Endothelial cell of hepatic sinusoid (primary cell): ENCODE results near the gene CRACR2A.

Experiments
- in situ Hi-C: cut with HindIII; loops from 2 replicates; pipeline ENCODE4 v1.10.0; 2017; ENCODE audit warnings: low sequenced_read_pairs

CRACR2A gene

GRCh38 chr12:3686463-3686862 lies 66.4 kb downstream of the CRACR2A start:
- in situ Hi-C loops: no loop called here

DNA sequence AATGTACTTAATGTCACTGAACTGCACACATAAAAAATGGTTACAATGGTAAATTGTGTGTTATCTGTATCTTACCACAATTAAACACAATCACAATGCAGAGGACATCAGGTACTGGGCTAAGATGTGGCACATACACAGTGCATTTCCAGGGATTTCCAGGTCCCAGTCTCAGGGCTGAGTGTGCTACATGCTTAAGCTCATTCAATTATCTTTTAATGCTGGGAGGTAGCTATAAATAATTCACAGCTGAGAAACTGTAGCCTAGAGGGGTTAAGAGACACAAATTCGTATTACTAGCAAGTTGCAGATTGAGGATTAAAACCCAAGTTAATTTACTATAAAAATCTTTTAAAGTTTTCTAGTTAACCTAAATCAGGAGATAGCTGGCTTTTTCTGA lies 67.1 kb downstream of the CRACR2A start:
- in situ Hi-C loops: no loop called here

DNA sequence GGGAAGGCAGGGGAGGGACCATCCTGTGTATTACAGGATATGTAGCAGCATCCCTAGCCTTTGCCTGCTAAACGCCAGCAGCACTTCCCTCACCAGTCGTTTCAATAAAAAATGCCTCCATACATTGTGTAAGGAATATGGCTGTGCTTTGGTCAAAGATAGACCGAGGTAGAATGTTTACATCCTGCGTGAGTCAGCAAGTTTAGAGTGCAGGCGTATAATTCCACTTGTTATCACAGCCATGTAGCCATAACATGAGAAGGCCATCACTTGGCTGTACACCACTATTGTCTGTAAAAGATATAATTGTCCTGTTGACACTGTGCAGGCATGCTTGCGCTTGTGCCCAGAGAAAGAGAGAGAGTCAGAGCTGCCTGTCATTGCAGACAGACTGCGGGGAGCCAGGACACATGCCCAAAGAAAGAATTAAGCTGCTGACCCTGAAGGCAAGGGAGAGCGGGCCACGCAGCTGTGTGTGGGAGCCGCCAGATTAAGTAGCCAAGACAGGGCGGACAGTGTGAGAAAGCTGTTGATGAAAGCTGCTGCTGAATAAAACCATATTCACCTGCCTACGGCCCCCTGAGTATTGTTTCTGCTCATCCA lies 68.4 kb downstream of the CRACR2A start:
- in situ Hi-C loops: loop anchor here (5.0 kb wide), 1 partner anchor 67 kb away; no protein-coding TSS in a partner anchor

GRCh38 chr12:3683670-3684069 lies 69.2 kb downstream of the CRACR2A start:
- in situ Hi-C loops: loop anchor here (5.0 kb wide), 1 partner anchor 66 kb away; no protein-coding TSS in a partner anchor

DNA sequence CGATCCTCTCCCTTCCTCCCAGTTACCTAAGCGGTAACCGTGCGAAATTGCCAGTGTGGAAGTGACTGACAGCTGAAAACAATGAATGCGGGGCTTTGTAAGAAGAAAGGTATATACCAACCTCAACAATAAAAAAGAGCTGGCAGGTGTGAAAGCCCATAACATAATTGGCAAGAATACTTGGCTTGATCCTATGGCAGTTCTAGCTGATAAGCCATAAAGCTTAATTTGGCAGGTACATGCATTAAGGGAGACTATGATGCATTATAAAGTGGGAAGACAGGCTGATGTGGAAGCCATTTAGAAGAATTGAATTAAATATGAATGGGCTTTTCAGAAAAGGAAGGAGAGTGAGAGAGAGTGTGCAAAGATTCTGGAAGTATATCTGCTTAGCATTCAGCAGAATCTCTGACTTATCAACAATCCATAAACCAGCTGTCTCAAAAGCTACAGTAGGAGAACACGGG lies 71.3 kb downstream of the CRACR2A start:
- in situ Hi-C loops: loop anchor here (5.0 kb wide), 1 partner anchor 64 kb away; no protein-coding TSS in a partner anchor

DNA sequence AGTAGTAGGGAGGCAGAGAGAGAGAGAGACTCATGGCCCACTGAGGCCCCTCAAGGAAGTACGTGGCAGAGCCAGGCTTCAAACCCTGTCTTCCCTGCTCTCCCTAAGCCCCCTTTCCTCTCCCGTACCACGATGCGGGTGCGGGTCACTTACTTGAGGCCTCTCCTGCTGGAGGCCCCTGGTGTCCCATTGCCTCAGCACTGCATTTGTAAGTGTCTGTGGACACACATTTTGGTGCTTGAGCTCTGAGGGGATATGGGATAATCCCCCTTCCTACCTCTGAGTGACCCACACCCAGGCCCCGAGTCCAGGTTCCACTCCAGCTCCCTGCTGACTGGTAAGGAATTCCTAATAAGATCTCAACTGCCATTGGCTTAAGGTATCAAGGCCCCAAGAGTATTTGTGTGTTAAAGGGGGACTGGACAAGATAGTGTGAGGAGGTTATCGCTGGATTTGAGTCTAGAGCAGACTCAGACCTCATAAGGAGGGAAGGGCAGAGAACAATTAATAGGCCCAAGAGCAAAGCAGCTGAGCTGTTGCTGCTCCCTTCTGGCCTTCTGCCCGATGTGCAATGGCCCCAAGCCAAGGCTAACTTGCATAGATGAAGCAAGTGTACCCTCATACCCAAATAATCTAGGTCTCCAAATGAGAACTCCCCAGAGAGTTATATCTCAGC lies 71.9 kb downstream of the CRACR2A start:
- in situ Hi-C loops: loop anchor here (5.0 kb wide), 1 partner anchor 64 kb away; no protein-coding TSS in a partner anchor

DNA sequence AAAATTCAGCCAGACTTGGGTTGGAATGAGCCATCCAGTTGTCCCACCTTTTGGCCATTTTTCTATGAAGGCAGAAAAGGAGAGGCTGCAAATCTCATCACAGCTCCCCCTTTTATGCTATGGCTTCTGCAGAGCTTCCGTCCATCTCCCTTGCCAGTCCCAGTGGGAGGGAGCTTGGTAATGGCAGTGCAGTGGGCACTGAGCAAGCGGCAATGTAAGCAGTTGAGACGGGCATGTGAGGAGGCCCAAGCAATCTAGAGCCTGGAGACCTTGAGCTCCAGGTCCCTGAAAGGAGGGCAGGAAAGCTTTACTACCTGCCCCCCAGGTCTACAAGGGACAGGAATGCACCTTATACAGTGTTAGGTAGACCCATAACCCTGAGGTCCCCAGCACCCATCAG lies 73.1 kb downstream of the CRACR2A start:
- in situ Hi-C loops: loop anchor here (5.0 kb wide), 1 partner anchor 63 kb away; no protein-coding TSS in a partner anchor

DNA sequence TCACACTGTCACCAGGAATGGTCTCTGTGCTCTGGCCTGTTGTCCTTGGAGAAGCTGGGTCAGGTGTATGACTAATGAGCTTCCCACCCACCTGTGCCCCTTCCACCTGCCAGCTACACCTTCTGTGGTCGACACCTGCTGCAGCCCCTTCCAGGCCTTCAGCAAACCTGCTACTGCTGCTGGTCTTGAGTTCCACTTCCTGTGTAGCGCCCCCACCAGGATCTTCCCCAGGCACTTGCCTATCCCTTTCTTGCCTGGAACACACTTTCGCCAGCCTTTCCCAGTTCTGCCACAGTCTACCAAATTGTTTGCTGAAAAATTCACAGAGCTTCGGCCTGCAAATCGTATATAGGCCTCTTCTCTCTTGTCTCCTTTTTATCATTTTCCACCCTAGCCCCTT lies 75.3 kb downstream of the CRACR2A start:
- in situ Hi-C loops: no loop called here

- in situ Hi-C loops: no loop called here
Measured at GRCh38 chr12:3673981-3674708, 78.8 kb downstream of the CRACR2A start.

GRCh38 chr12:3672113-3672509 lies 80.8 kb downstream of the CRACR2A start:
- in situ Hi-C loops: no loop called here

- in situ Hi-C loops: no loop called here
Measured at GRCh38 chr12:3671330-3672112, 81.4 kb downstream of the CRACR2A start.

GRCh38 chr12:3670083-3670620 lies 82.8 kb downstream of the CRACR2A start:
- in situ Hi-C loops: no loop called here

DNA sequence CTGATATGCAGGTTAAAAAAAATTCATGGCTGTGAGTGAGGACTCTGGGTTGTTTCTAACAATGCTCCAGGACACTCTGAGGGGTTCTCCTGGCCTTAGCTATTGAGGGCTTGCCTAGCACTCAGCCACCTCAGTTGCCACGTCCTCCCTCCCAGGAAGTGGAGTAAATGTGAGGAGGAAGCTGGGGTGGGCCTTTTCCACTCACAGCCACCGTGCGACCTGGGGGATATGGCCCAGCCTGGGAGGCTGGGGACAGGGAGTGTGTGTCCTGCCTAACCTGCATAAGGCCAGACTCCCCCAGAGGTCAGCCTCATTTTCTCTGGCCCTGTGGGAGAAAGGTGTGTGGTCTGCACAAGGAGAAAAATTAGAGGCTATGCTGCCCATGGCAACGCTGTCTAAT lies 83.3 kb downstream of the CRACR2A start:
- in situ Hi-C loops: no loop called here

DNA sequence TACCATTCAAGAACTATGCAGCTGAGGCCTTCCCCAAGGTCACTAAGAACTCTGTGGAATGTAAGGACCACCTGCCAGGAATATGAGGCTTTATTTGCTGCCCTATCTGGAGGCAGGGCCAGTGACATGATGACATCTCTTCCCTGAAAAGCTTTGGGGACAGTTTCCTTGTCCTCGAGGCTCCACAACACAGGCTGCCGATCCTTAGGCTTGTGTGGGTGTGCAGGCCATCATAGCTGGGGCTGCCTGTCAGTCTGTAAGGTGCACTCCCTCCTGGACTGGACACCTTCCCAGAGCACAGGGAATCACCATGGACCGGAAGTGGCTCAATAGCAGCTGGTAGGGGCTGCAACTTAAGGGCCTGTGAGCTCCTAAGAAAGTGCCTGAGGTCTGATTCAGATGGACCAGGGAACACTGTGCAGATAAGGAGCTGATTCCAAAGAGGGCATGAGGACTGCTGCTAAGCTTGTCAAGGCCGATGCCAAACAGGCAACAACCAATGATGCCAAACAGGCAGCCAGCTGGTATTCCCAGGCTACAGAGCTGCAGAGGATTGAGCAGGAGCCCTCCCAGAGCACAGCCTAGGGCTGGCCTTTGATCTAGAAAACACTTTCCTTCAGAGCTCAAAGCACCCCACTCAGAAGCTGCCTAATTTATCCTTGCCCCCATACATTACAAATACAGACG lies 84.3 kb downstream of the CRACR2A start:
- in situ Hi-C loops: no loop called here

DNA sequence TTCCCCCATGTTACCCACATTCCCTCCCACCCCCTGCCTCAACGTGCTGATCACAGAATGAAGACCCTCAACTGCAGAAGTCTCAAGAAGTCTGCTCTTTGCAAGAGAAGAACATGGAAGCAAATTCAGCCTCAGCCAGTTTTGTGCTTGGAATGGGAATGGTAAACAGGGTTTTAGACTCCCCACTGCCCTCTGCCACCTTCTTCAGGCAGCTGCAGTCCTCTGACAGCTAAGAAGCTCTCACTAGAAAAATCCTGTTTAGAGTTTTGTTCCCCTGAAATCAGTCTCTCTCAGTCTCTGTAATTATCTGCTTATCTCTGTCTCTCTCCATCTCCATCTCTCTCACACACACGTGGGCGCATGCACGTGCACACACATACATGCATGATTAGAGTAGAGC lies 85.4 kb downstream of the CRACR2A start:
- in situ Hi-C loops: no loop called here

GRCh38 chr12:3666441-3666840 lies 86.5 kb downstream of the CRACR2A start:
- in situ Hi-C loops: no loop called here

DNA sequence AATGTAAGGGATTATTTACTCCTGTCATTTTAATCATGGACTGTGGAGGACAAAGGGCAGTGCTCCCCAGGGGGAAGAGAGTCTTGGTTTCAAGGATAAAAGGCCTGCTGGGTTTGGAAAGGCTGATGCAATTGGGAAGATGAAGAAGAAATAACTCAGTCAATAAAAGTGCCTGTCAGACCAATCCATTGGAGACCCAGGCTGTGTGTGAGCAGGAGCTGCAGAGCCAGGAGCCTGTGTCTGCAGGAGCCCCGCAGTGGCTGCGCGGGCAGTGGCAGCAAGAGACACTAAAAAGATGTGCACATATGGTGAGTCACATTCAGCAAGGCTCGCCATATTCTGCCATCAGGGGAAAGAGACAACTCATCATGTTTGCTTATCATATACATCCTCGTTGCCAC lies 90.4 kb downstream of the CRACR2A start:
- in situ Hi-C loops: no loop called here

GRCh38 chr12:3661028-3661427 lies 91.9 kb downstream of the CRACR2A start:
- in situ Hi-C loops: no loop called here

- in situ Hi-C loops: no loop called here
Measured at GRCh38 chr12:3658327-3659163, 94.4 kb downstream of the CRACR2A start.
